GM12865 (cell line): ENCODE measurements around the gene DHX30.
A peak's percentile ranks its signal among the peaks of the same experiment; 100 is the strongest.

Experiments used
- DNase-seq: peaks from one replicate; pipeline ENCODE4 v3.0.0; 2010; ENCODE audit warnings: low read depth
- H3K4me3 ChIP-seq: 2 replicates; pipeline ENCODE4 v1.5.1; 2011; ENCODE audit warnings: mild to moderate bottlenecking, low read depth, low read length, control low read depth
- CTCF ChIP-seq: IDR thresholded peaks from 2 replicates; pipeline ENCODE4 v1.5.1; 2011; ENCODE audit warnings: low read length, control low read depth, low read depth, inconsistent platforms; ENCODE audit not compliant: insufficient read depth; ENCODE audit errors: missing control alignments

Gene DHX30

GRCh38 chr3:47872916-47873315 lies 70.0 kb downstream of the DHX30 start:
- DNase-seq = no peak
- TF ChIP-seq CTCF = no peak
- H3K4me3 ChIP-seq = no peak overlapping the region

GRCh38 chr3:47874438-47874837 lies 71.5 kb downstream of the DHX30 start:
- TF ChIP-seq CTCF = no peak
- no peak overlapping the region for H3K4me3 ChIP-seq
- DNase-seq = no peak

GRCh38 chr3:47874913-47875312 lies 72.0 kb downstream of the DHX30 start:
- TF ChIP-seq CTCF = no peak
- DNase-seq = no peak
- H3K4me3 ChIP-seq = no peak overlapping the region

GRCh38 chr3:47877290-47877689 lies 74.4 kb downstream of the DHX30 start:
- no peak overlapping the region for H3K4me3 ChIP-seq
- no peak for TF ChIP-seq CTCF
- DNase-seq = no peak

- no peak for DNase-seq
- no peak overlapping the region for H3K4me3 ChIP-seq
- TF ChIP-seq CTCF = no peak
Observed at GRCh38 chr3:47877719-47878118, 74.8 kb downstream of the DHX30 start.

GRCh38 chr3:47882338-47882737 lies 79.4 kb downstream of the DHX30 start:
- DNase-seq = no peak
- H3K4me3 ChIP-seq = no peak overlapping the region
- TF ChIP-seq CTCF = no peak

GRCh38 chr3:47884603-47885002 lies 81.7 kb downstream of the DHX30 start:
- no peak overlapping the region for H3K4me3 ChIP-seq
- TF ChIP-seq CTCF = no peak
- peak; percentile 50 for DNase-seq
